Neural progenitor cell (in vitro differentiated cells): ENCODE data around the gene UGT1A1.

Experiments used
- EZH2 ChIP-seq: fragments of 200-600 bp; sonication (generic); IDR thresholded peaks from 2 replicates; pipeline ENCODE4 v1.6.1; 2017; ENCODE audit warnings: antibody characterized with exemption, mild to moderate bottlenecking, moderate library complexity
- EZH2phosphoT487 ChIP-seq: fragments of 200-600 bp; sonication (generic); IDR thresholded peaks from 2 replicates; pipeline ENCODE4 v1.6.1; 2017; ENCODE audit warnings: antibody characterized with exemption
- TF ChIP-seq, protein P1 (sequence below): fragments of 200-600 bp; sonication (generic); IDR thresholded peaks from 2 replicates; pipeline ENCODE4 v1.5.1; 2017; ENCODE audit warnings: antibody characterized with exemption, mild to moderate bottlenecking

DNA sequence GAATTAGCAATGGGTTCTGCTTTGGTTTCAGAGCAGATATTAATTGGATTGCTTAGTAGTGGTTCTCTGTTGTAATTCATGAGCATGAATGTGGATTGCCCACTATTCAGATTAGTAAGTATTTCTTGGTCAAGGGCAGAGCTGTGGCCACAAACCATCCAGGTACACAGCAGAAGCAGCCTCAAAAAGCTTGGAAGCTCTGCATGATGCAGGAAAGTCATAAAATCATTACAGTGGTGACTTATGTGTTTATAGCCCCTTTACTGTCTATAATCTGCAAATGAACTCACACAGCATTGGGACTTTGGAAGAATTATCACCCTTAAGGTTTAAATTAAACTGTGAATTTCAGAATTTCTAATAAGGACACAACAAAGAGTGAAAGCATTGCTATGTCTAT lies 1.9 kb upstream of the UGT1A1 start:
- TF ChIP-seq, protein P1, sequence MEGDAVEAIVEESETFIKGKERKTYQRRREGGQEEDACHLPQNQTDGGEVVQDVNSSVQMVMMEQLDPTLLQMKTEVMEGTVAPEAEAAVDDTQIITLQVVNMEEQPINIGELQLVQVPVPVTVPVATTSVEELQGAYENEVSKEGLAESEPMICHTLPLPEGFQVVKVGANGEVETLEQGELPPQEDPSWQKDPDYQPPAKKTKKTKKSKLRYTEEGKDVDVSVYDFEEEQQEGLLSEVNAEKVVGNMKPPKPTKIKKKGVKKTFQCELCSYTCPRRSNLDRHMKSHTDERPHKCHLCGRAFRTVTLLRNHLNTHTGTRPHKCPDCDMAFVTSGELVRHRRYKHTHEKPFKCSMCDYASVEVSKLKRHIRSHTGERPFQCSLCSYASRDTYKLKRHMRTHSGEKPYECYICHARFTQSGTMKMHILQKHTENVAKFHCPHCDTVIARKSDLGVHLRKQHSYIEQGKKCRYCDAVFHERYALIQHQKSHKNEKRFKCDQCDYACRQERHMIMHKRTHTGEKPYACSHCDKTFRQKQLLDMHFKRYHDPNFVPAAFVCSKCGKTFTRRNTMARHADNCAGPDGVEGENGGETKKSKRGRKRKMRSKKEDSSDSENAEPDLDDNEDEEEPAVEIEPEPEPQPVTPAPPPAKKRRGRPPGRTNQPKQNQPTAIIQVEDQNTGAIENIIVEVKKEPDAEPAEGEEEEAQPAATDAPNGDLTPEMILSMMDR = no peak
- TF ChIP-seq EZH2 (no peak), EZH2phosphoT487 (no peak)
